Measurements from ENCODE around the gene HLF.

The HLF gene

DNA sequence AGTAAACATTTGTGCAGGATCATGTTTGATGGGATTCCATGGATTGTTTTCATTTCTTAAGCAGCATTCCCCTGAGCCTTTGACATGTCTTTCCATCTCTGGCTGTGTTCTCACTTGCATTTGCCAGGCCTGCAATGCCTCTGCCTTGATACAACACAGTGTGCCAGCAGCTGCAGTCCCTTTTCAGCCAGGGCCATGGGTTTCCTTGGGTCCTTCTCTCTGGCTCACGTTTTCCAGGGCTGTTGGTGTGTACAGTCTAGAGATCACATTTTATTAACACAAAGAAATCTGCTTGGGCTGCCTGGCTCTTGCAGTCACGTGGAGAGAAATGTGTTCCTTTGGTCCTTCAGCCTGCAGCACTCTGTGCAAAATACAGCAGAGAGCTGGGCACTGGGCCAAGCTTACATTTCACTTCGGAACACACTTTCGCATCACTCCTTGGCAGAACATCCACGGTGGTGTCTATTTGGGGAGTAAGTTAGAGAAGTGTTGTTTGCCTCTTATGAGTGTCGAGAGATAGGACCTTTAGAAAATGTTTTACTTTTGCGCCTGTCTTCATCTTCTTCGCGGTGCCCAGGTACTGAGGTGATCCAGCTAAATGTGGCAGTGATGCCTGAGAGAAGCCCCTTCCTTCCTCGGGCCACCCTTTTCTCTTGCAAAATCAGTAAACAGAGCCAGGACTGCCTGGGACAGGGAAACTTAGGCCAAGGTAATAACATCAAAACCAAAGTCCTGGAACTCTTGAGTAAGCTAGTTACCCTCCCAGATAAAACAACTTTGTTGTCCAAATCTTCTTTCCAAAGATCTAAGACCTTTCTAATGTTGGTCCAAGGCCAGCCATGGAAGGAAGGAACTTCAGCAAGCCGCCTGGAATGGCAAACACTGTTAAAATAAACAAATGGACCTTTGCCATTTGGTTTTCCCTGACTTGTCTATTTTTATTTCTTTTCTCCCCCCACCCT is 20.9 kb downstream of the HLF start:
- no peak overlapping the region for H3K4me3 ChIP-seq (replicated peaks; ENCODE audit: low read depth, low read length)
- TF ChIP-seq, protein P1, sequence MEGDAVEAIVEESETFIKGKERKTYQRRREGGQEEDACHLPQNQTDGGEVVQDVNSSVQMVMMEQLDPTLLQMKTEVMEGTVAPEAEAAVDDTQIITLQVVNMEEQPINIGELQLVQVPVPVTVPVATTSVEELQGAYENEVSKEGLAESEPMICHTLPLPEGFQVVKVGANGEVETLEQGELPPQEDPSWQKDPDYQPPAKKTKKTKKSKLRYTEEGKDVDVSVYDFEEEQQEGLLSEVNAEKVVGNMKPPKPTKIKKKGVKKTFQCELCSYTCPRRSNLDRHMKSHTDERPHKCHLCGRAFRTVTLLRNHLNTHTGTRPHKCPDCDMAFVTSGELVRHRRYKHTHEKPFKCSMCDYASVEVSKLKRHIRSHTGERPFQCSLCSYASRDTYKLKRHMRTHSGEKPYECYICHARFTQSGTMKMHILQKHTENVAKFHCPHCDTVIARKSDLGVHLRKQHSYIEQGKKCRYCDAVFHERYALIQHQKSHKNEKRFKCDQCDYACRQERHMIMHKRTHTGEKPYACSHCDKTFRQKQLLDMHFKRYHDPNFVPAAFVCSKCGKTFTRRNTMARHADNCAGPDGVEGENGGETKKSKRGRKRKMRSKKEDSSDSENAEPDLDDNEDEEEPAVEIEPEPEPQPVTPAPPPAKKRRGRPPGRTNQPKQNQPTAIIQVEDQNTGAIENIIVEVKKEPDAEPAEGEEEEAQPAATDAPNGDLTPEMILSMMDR (IDR thresholded peaks at IDR 0.05; ENCODE audit: low read length, missing control alignments): no peak
- peak; percentile 76 for DNase-seq (ENCODE audit: low read depth)

DNA sequence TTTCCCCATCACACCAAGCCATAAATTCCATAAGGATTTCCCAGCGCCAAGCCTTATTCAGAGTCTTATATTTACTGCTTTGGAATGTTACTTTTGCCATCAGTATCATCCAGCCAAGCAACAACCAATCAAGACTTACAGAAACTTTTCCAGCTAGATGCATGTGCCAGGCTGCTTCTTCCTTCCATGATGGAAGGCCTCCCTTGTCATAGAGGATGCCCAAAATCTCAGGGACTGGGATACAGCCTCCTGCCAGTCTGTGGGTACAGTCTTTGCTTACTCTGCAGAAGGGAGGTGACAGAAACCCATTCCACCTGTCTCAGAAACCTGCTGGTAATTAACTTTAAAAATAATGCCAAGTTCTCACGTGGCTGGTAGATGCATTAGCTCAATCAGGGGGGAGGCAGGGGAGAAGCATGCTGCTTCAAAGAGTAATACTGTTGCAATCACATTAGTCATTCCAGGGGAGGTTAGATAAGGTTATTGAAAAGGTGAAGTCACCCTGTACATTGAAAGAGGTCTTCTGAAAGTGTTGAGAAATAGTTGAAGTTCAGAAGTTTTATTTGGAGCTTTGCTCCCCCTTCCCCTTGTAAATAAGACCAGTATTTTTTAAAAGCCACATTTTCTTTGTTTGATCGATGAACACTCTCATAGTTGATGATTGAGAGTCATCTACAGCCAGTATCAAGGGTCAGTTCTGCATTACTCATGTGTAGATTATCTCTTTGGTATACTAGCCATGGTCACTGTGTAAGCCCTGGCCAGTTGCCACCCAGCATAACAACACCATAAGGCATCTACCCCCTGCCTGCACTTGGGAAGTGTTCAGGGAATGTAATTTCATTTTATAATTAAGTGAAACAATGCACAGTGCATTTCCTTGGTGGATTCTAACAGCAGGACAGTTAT is 22.2 kb downstream of the HLF start:
- TF ChIP-seq, protein P1 (IDR thresholded peaks at IDR 0.05; ENCODE audit: low read length, missing control alignments): no peak
- peak; percentile 11 for DNase-seq (ENCODE audit: low read depth)

DNA sequence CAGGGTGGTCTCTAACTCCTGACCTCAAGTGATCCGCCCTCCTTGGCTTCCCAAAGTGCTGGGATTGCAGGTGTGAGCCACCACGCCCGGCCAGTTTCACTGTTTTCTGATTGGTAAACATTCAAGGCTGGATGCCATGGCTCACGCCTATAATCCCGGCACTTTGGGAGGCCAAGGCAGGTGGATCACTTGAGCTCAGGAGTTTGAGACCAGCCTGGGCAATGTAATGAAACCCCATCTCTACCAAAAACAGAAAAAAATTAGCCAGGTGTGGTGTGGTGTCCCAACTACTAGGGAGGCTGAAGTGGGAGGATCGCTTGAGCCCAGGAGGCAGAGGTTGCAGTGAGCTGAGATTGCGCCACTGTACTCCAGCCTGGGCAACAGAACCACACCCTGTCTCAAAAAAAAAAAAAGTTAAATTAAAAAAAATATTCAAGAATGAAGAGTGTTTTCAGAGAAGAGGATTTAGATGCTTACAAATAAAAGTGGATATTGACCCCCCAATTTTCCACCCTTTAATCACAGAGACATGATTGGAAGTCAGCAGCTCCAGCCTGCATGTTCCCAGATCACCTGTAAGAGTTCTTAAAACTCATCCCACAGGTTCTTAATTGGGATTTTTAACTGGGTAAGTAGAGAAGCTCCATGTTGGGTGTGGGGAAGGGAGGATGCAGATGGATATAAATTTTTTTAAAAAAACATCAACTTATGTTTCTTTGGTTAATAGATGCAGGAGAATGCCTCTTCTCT is 23.8 kb downstream of the HLF start:
- no peak overlapping the region for H3K4me3 ChIP-seq (replicated peaks; ENCODE audit: low read depth, low read length)
- TF ChIP-seq, protein P1 (IDR thresholded peaks at IDR 0.05; ENCODE audit: low read length, missing control alignments): no peak
- DNase-seq (ENCODE audit: low read depth): no peak

More for the DNA sequence above, 22.2 kb downstream of the HLF start:
- no peak overlapping the region for H3K4me3 ChIP-seq (replicated peaks; ENCODE audit: low read depth, low read length)

DNA sequence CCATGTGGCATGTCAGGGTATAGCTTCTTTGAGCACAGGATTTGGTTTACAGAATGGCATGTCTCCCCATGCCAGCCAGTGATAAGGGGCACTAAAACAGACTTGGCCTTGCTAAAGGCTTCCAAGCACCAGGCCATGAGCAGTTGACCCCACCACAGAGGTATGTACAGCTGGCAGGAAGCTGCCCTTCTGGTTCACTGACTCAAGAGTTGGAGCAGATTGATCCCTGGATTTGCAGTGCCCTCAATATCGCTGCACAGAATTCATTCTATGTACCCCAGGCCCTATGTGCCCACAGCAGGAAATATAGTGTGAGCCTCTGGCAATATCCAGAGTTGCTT is 24.3 kb downstream of the HLF start:
- TF ChIP-seq, protein P1 (IDR thresholded peaks at IDR 0.05; ENCODE audit: low read length, missing control alignments): no peak
- no peak for DNase-seq (ENCODE audit: low read depth)
- H3K4me3 ChIP-seq (replicated peaks; ENCODE audit: low read depth, low read length): no peak overlapping the region

DNA sequence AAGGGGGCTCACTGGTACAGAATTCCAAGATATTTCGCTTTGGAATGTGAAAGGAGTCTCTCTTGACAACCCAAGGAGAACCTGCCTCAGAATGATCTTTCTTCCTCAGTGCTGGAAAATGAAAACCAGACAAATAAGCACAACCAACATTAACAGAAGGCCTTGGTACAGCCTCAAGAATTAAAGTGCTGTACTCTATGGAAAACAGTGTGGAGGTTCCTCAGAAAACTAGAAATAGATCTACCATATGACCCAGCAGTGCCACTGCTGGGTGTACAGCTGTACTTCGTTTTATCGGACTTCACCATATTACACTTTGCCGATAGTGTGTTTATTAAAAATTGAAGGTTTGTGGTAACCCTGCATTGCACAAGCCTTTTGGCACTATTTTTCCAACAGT is 25.2 kb downstream of the HLF start:
- DNase-seq (ENCODE audit: low read depth): no peak
- no peak overlapping the region for H3K4me3 ChIP-seq (replicated peaks; ENCODE audit: low read depth, low read length)
- TF ChIP-seq, protein P1 (IDR thresholded peaks at IDR 0.05; ENCODE audit: low read length, missing control alignments): no peak

DNA sequence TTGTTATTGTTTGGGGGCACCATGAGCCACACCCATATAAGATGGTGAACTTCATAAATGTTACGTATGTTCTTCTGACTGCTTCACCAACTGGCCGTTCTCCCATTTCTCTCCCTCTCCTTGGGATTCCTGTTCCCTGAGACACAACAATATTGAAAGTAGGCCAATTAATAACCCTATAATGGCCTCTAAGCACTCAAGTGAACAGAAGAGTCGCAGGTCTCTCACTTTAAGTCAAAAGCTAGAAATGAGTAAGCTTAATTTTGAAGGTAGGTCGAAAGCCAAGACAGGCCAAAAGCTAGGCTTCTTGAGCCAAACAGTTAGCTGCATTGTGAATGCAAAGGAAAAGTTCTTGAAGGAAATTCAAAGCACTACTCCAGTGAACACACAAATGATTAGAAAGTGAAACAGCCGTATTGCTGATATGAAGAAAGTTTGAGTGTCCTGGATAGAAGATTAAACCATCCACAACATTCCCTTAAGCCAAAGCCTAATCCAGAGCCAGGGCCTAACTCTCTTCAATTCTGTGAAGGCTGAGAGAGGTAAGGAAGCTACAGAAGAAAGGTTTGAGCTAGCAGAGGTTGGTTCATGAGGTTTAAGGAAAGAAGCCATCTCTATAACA is 25.8 kb downstream of the HLF start:
- DNase-seq (ENCODE audit: low read depth): no peak
- TF ChIP-seq, protein P1 (IDR thresholded peaks at IDR 0.05; ENCODE audit: low read length, missing control alignments): no peak
- no peak overlapping the region for H3K4me3 ChIP-seq (replicated peaks; ENCODE audit: low read depth, low read length)

All from fibroblast of pulmonary artery (primary cell).